Suprapubic skin (tissue), 4 donors: ENCODE measurements around the gene DLEU7.

ENCODE experiments used
- CTCF ChIP-seq, 2 donors: fragments of 200-600 bp in 1 of 2; fragments of 450-650 bp in 1 of 2; sonication (generic) in 1 of 2; IDR thresholded peaks; one replicate each; pipeline ENCODE4 v1.5.1; 2016 to 2019; ENCODE audit warnings: antibody characterized with exemption in 2 of 2, mild to moderate bottlenecking in 1 of 2, moderate library complexity in 1 of 2
- EP300 ChIP-seq: sonication (generic); formaldehyde crosslinking; IDR thresholded peaks from one replicate; pipeline ENCODE4 v1.6.1; 2017; ENCODE audit warnings: antibody characterized with exemption
- POLR2AphosphoS5 ChIP-seq, 3 donors: sonication (generic); formaldehyde crosslinking; IDR thresholded peaks; one replicate each; pipeline ENCODE4 v1.6.1; 2017; ENCODE audit warnings: antibody characterized with exemption in 3 of 3

- no peak for TF ChIP-seq CTCF (IDR thresholded peaks at IDR 0.05)
- TF ChIP-seq EP300, result no peak
- TF ChIP-seq POLR2AphosphoS5 (IDR thresholded peaks at IDR 0.05), result no peak
Observed at GRCh38 chr13:50783717-50784290, 59.7 kb downstream of the DLEU7 start.
